ENCODE data around the gene DNPEP.

GRCh38 chr2:219381448-219381847 is 6.3 kb downstream of the DNPEP start:
- TF ChIP-seq CTCF (IDR thresholded peaks at IDR 0.05; ENCODE audit: insufficient read depth, low read length) (no peak), POLR2AphosphoS5 (IDR thresholded peaks at IDR 0.05; ENCODE audit: low read depth) (no peak), REST (IDR thresholded peaks at IDR 0.05; ENCODE audit: insufficient replicate concordance, low read depth) (no peak)

Measured in HL-60 (cell line).